ENCODE results near the gene XNDC1N. TPM values are rescaled to one million over a fixed set of nuclear protein-coding genes. Genes with fewer than 3 reads are reported as not detected.
"Not testable (repeated sequence)": the region's sequence is repeated elsewhere in the genome, so short reads cannot be mapped to it uniquely, and the experiment has no call there.

The XNDC1N gene
- total RNA-seq, 1 donor from 2014 or later, result 2.5 TPM

GRCh38 chr11:71914617-71915189, 13.7 kb downstream of the XNDC1N start:
- H3K4me3 ChIP-seq, result no peak overlapping the region
- TF ChIP-seq, protein P1, sequence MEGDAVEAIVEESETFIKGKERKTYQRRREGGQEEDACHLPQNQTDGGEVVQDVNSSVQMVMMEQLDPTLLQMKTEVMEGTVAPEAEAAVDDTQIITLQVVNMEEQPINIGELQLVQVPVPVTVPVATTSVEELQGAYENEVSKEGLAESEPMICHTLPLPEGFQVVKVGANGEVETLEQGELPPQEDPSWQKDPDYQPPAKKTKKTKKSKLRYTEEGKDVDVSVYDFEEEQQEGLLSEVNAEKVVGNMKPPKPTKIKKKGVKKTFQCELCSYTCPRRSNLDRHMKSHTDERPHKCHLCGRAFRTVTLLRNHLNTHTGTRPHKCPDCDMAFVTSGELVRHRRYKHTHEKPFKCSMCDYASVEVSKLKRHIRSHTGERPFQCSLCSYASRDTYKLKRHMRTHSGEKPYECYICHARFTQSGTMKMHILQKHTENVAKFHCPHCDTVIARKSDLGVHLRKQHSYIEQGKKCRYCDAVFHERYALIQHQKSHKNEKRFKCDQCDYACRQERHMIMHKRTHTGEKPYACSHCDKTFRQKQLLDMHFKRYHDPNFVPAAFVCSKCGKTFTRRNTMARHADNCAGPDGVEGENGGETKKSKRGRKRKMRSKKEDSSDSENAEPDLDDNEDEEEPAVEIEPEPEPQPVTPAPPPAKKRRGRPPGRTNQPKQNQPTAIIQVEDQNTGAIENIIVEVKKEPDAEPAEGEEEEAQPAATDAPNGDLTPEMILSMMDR (IDR thresholded peaks at IDR 0.05; ENCODE audit: borderline replicate concordance), result no peak
- H3K36me3 ChIP-seq, result peaks cover 67% of the 10 kb centered on the region
- no peaks in the 10 kb centered on the region for H3K4me1 ChIP-seq
- no peaks in the 10 kb centered on the region for H3K27me3 ChIP-seq (ENCODE audit: low read depth)
- intact Hi-C loops (cut with micrococcal nuclease), result no loop called here
- H3K27ac ChIP-seq (replicated peaks), result no peak overlapping the region
- no peak for DNase-seq
- no peaks in the 10 kb centered on the region for H3K9me3 ChIP-seq (replicated peaks)

DNA sequence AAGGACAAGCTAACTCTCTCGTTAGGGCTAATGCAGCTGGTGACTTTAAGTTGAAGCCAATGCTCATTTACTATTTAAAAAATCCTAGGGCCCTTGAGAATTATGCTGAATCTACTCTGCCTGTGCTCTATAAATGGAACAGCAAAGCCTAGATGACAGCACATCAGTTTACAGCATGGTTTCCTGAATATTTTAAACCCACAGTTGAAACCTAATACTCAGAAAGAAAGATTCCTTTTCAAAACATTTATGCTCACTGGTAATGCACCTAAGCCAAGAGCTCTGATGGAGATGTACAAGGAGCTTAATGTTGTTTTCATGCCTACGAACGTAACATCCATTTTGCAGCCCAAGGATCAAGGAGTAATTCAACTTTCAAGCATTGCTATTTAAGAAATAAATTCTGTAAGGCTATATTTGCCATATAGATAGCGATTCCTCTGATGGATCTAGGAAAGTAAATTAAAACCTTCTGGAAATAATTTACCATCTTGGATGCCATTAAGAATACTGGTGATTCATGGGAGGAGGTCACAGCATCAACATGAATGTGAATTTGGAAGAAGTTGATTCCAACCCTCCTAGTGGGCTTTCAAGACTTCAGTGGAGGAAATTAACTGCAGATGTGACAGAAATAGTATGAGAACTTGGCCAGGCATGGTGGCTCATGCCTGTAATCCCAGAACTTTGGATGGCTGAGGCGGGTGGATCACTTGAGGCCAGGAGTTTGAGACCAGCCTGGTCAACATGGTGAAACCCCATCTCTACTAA, 14.5 kb downstream of the XNDC1N start:
- H3K4me3 ChIP-seq, result no peak overlapping the region
- no peaks in the 10 kb centered on the region for H3K4me1 ChIP-seq
- no peaks in the 10 kb centered on the region for H3K9me3 ChIP-seq (replicated peaks)
- no peak for DNase-seq
- no peaks in the 10 kb centered on the region for H3K27me3 ChIP-seq (ENCODE audit: low read depth)
- TF ChIP-seq, protein P1 (IDR thresholded peaks at IDR 0.05; ENCODE audit: borderline replicate concordance), result no peak
- H3K27ac ChIP-seq (replicated peaks), result no peak overlapping the region
- intact Hi-C loops (cut with micrococcal nuclease), result no loop called here
- H3K36me3 ChIP-seq, result peaks cover 67% of the 10 kb centered on the region

- H3K4me3 ChIP-seq; H3K27ac ChIP-seq (replicated peaks); H3K9me3 ChIP-seq (replicated peaks); H3K27me3 ChIP-seq (ENCODE audit: low read depth); intact Hi-C loops (cut with micrococcal nuclease); DNase-seq; H3K4me1 ChIP-seq: not testable (repeated sequence)
- H3K36me3 ChIP-seq, result peaks cover 50% of the 10 kb centered on the region
Measured at GRCh38 chr11:71911986-71912340, 16.4 kb downstream of the XNDC1N start.

GRCh38 chr11:71911321-71911985, 16.9 kb downstream of the XNDC1N start:
- H3K9me3 ChIP-seq (replicated peaks); intact Hi-C loops (cut with micrococcal nuclease); H3K27me3 ChIP-seq (ENCODE audit: low read depth); H3K4me3 ChIP-seq; H3K27ac ChIP-seq (replicated peaks); DNase-seq; H3K4me1 ChIP-seq: not testable (repeated sequence)
- H3K36me3 ChIP-seq, result peaks cover 45% of the 10 kb centered on the region

- H3K27ac ChIP-seq (replicated peaks); intact Hi-C loops (cut with micrococcal nuclease); DNase-seq; H3K9me3 ChIP-seq (replicated peaks); H3K4me1 ChIP-seq; H3K27me3 ChIP-seq (ENCODE audit: low read depth); H3K4me3 ChIP-seq: not testable (repeated sequence)
- H3K36me3 ChIP-seq, result peaks cover 38% of the 10 kb centered on the region
Measured at GRCh38 chr11:71910775-71911174, 17.6 kb downstream of the XNDC1N start.

DNA sequence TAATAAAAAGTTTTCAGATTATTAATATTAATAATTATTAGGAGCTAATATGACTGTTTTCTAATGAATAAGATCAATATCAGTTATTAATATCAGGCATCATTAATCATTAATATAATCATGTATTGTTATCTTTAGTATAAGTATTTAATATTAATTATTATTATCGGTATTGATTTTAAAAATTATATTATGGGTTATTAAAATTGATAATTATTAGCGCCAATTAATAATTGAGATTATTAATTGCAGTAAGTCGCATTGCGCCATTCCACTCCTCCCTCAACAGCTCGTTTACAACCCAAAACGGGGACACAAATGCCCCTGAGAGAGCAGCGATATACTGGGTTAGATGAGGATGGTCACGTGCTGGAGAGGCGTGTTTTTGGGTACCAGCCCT, 20.2 kb downstream of the XNDC1N start:
- Histone ChIP-seq H3K27me3 (ENCODE audit: low read depth) (no peaks in the 10 kb centered on the region), H3K27ac (replicated peaks) (no peak overlapping the region), H3K36me3 (peaks cover 32% of the 10 kb centered on the region), H3K9me3 (replicated peaks) (no peaks in the 10 kb centered on the region), H3K4me3 (no peak overlapping the region), H3K4me1 (no peaks in the 10 kb centered on the region)
- intact Hi-C loops (cut with micrococcal nuclease), result no loop called here
- TF ChIP-seq, protein P1 (IDR thresholded peaks at IDR 0.05; ENCODE audit: borderline replicate concordance), result no peak
- DNase-seq, result no peak

DNA sequence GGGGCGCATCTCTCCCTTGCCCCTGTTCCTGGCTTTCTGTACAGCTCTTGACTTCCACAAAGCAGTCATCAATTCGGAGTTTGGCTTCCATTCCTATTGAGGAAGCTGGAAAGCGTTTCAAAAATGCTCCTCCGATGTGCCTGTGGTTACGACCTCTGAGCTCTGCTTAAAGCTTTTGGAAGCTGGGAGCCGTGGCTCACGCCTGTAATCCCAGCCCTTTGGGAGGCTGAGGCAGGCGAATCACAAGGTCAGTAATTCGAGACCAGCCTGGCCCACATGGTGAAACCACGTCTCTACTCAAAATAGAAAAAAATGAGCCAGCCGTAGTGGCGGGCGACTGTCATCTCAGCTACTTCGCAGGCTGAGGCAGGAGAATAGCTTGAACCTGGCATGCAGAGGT, 27.3 kb downstream of the XNDC1N start:
- H3K27me3 ChIP-seq (ENCODE audit: low read depth); H3K27ac ChIP-seq (replicated peaks); H3K4me1 ChIP-seq; H3K9me3 ChIP-seq (replicated peaks); DNase-seq; H3K4me3 ChIP-seq; intact Hi-C loops (cut with micrococcal nuclease): not testable (repeated sequence)
- peaks cover 20% of the 10 kb centered on the region for H3K36me3 ChIP-seq

All from left ventricle myocardium inferior (tissue), 1 donor.